ENCODE measurements around the gene METTL2A.
A peak's percentile ranks its signal among the peaks of the same experiment; 100 is the strongest.
"Not testable (repeated sequence)": the region's sequence is repeated elsewhere in the genome, so short reads cannot be mapped to it uniquely, and the experiment has no call there.

METTL2A gene

GRCh38 chr17:62470666-62471379 is 47.1 kb downstream of the METTL2A start:
- DNase-seq (ENCODE audit: extremely low read depth in 1 of 2, low read depth in 1 of 2), result peak in 1 of 2 donors; percentile 37

DNA sequence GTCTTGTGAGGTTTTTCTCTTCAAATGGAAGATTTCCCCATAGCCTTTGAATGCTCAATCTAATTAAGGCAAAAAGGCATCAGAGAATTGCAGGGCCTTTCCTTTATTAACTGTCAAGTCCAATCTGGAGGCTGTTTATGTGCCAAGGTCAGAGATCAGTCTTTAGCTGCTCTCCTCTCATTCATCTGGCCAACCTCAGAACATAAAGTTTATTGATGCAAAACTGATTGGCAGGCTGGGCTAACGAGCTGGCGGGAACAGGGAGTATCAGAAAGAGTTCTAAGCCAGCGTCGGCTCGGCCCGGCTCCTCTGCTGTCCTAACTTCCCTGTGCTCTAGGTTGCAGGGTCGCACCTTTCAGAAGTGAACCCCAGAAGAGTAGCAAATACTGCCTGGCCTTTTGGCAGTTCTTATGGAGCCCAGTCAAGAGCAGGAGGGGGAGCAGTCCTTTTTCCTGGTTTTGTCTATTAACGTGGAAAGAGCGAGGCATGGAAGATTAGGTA is 47.7 kb downstream of the METTL2A start:
- DNase-seq (ENCODE audit: extremely low read depth in 1 of 2, low read depth in 1 of 2), result not testable (repeated sequence)

DNA sequence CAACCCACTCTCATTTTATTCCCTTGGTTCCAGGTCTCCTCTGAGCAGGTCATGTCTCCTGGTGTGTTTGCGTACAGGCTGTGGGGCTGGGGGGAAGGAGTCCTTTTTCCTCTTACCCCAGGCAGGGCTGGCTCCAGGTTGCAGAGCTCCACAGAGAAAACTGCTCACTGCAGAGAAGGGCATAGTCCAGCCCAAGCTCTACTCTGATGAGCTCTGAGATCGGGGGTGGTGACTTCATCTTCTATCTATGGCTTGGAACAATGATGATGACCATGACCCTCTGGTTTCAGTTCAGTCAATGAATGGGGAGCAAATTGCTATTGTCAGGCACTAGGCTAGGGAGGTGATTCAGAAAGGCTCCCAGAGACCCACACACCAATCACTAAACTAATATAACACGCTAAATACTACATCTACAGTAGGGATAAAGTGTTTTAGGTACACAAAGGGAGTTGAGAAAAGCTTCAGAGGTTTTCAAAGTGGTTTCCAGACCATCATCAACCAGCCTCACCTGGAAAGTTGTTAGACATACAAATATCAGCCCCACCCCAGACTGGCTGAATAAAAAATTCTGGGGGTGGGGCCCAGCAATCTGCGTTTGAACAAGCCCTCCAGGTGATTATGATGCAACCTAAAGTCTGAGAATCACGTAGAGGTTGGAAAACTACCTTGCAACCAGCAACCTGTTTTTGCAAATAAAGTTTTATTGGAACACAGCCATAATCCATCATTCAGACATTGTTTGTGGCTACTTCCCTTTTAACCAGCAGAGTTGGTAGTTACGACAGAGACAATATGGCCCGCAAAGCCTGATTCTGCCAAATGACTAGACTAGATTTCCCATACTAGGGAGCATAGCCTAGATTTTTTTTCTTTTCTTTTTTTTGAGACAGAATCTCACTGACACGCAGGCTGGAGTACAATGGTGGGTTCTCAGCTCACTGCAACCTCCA is 49.6 kb downstream of the METTL2A start:
- DNase-seq (ENCODE audit: extremely low read depth in 1 of 2, low read depth in 1 of 2), result not testable (repeated sequence)

GRCh38 chr17:62477111-62477510 is 53.4 kb downstream of the METTL2A start:
- not testable (repeated sequence) for DNase-seq (ENCODE audit: extremely low read depth in 1 of 2, low read depth in 1 of 2)

- not testable (repeated sequence) for DNase-seq (ENCODE audit: extremely low read depth in 1 of 2, low read depth in 1 of 2)
Observed at GRCh38 chr17:62477718-62478408, 54.2 kb downstream of the METTL2A start.

DNA sequence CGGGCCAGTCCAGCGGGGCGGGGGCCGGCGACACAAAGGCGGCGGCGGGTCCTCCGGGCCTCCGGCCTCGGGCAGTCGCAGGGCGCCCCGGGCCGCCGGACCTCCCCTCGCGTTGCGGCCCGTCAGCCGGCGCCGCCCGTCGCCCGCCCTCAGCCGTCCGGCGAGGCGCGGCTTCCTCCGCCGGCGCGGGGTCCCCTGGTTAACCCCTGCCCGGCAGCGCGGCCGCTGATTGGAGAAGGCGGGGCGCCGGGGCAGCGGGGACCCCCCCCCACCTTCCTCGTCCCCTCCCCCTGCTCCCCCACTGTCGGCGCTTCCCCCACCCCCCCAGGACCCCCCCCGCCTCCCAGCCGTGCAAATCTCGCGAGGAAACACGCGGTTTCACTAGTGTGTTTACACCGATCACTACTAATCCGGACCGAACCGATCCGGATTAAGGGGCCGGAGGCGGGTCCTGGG is 54.8 kb downstream of the METTL2A start, which contains the start of gene TLK2:
TLK2 (plus strand) TSS at position 402 of the 456 bp plus-strand sequence. CDS start 2,301 bp downstream, outside the sequence.
- DNase-seq (ENCODE audit: extremely low read depth in 1 of 2, low read depth in 1 of 2), result peak; percentile 58 to 64

- not testable (repeated sequence) for DNase-seq (ENCODE audit: extremely low read depth in 1 of 2, low read depth in 1 of 2)
Observed at GRCh38 chr17:62478880-62479638, 55.4 kb downstream of the METTL2A start.

DNA sequence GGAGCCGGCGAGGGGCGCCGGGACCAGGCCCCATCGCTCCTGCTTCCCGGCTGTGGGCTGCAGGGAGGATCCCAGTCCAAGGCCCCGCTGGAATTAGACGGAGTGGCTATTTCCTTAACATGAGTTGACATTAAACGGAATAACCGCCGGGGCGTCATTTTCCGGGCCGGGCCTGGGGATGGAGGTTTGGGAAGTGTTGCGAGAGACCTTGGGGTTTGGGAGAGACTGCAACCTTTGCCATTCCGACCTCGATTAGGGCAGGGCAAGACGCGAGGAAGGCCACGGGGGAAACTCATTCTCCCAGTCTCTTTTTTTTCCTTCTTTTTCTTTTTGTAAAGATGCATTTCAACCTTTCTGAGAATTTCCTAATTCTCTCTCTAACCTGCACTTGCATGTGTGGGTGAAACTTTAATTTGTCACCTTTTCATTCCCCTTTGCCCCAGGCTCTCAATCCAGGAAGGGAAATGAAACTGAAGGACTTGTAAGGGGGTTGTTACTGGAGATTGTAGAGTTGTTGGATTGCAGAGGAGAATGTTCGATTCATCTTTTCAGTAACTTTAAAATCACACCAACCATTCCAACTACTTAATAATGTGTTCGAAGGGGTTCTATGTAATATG is 56.1 kb downstream of the METTL2A start:
- DNase-seq (ENCODE audit: extremely low read depth in 1 of 2, low read depth in 1 of 2), result not testable (repeated sequence)

GRCh38 chr17:62482553-62482952 is 58.9 kb downstream of the METTL2A start:
- DNase-seq (ENCODE audit: extremely low read depth in 1 of 2, low read depth in 1 of 2), result not testable (repeated sequence)

GRCh38 chr17:62490990-62491389 is 67.3 kb downstream of the METTL2A start:
- DNase-seq (ENCODE audit: extremely low read depth in 1 of 2, low read depth in 1 of 2), result not testable (repeated sequence)

- DNase-seq (ENCODE audit: extremely low read depth in 1 of 2, low read depth in 1 of 2), result not testable (repeated sequence)
Observed at GRCh38 chr17:62493049-62493655, 69.5 kb downstream of the METTL2A start.

DNA sequence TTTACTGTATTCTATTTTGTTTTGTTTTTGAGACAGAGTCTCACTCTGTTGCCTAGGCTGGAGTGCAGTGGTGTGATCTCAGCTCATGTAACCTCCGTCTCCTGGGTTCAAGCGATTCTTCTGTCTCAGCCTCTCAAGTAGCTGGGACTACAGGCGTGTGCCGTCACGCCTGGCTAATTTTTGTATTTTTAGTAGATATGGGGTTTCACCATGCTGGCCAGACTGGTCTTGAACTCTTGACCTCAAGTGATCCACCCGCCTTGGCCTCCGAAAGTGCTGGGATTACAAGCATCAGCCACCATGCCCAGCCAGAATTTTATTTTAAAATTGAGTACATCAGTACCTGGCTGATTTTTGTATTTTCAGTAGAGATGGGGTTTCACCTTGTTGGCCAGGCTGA is 70.4 kb downstream of the METTL2A start:
- not testable (repeated sequence) for DNase-seq (ENCODE audit: extremely low read depth in 1 of 2, low read depth in 1 of 2)

DNA sequence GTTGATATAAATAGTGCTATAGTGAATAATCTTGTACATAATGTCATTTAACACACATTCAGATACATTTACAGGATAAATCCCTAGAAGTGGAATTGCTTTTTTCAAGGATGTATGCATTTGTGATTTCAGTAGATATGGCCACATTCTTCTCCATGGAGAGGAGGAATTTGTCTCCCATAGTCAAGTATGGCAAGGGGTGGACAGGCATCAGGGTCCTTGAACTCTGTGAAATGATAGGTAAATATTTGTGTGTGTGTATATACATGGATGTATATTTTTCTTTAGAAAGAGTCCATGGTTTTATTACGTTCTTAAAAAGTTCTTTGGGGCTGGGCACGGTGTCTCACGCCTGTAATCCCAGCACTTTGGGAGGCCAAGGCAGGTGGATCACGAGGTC is 72.6 kb downstream of the METTL2A start:
- DNase-seq (ENCODE audit: extremely low read depth in 1 of 2, low read depth in 1 of 2), result not testable (repeated sequence)

GRCh38 chr17:62498796-62499195 is 75.1 kb downstream of the METTL2A start:
- not testable (repeated sequence) for DNase-seq (ENCODE audit: extremely low read depth in 1 of 2, low read depth in 1 of 2)

All from stimulated activated CD8-positive, alpha-beta memory T cell treated with anti-CD3 and anti-CD28 coated beads, Interleukin-7, amount 100 ng/mL, for 48 hours (primary cell).